ENCODE results near the gene NR1H4.

NR1H4 gene

GRCh38 chr12:100481021-100481420 is 7.4 kb downstream of the NR1H4 start:
- DNase-seq (ENCODE audit: low read depth) = no peak
- TF ChIP-seq CTCF (IDR thresholded peaks at IDR 0.05; ENCODE audit: low read length, missing control alignments) = no peak
- H3K4me3 ChIP-seq (replicated peaks; ENCODE audit: low read depth, low read length) = no peak overlapping the region

GRCh38 chr12:100484183-100484886 is 10.7 kb downstream of the NR1H4 start:
- no peak for TF ChIP-seq CTCF (IDR thresholded peaks at IDR 0.05; ENCODE audit: low read length, missing control alignments)
- H3K4me3 ChIP-seq (replicated peaks; ENCODE audit: low read depth, low read length) = no peak overlapping the region
- DNase-seq (ENCODE audit: low read depth) = peak; percentile 25

- DNase-seq (ENCODE audit: low read depth) = no peak
- TF ChIP-seq CTCF (IDR thresholded peaks at IDR 0.05; ENCODE audit: low read length, missing control alignments) = no peak
- no peak overlapping the region for H3K4me3 ChIP-seq (replicated peaks; ENCODE audit: low read depth, low read length)
Observed at GRCh38 chr12:100484891-100485471, 11.3 kb downstream of the NR1H4 start.

GRCh38 chr12:100485983-100486382 is 12.3 kb downstream of the NR1H4 start:
- no peak overlapping the region for H3K4me3 ChIP-seq (replicated peaks; ENCODE audit: low read depth, low read length)
- no peak for DNase-seq (ENCODE audit: low read depth)
- TF ChIP-seq CTCF (IDR thresholded peaks at IDR 0.05; ENCODE audit: low read length, missing control alignments) = no peak

GRCh38 chr12:100489251-100489820 is 15.7 kb downstream of the NR1H4 start:
- no peak for TF ChIP-seq CTCF (IDR thresholded peaks at IDR 0.05; ENCODE audit: low read length, missing control alignments)
- DNase-seq (ENCODE audit: low read depth) = no peak
- no peak overlapping the region for H3K4me3 ChIP-seq (replicated peaks; ENCODE audit: low read depth, low read length)

- TF ChIP-seq CTCF (IDR thresholded peaks at IDR 0.05; ENCODE audit: low read length, missing control alignments) = no peak
- no peak overlapping the region for H3K4me3 ChIP-seq (replicated peaks; ENCODE audit: low read depth, low read length)
- DNase-seq (ENCODE audit: low read depth) = no peak
Observed at GRCh38 chr12:100490056-100490455, 16.4 kb downstream of the NR1H4 start.
